MCF 10A (cell line): ENCODE data around the gene DIP2B. TPM values are rescaled to one million over a fixed set of nuclear protein-coding genes. Genes with fewer than 3 reads are reported as not detected.

ENCODE experiments used
- BruUV-seq: library from RNA; stranded (reverse); fragments of 400-500 nt; replicated peaks from 2 replicates; lab custom pipeline; 2021; lab: Mats Ljungman, UMichigan
- CTCF ChIA-PET: fragments of 300-600 bp; sonication (Branson Sonifier 250); formaldehyde crosslinking; extraction: SDS; loops from one replicate; lab custom pipeline; 2021; ENCODE audit warnings: antibody characterized with exemption, inconsistent platforms; lab: Yijun Ruan, JAX
- POLR2A ChIA-PET: fragments of 300-600, 350-650 bp; sonication (Branson Sonifier 250); formaldehyde crosslinking; extraction: SDS; loops from one replicate; lab custom pipeline; 2020; ENCODE audit warnings: antibody characterized with exemption, inconsistent platforms; lab: Yijun Ruan, JAX
- DNase-seq: peaks from one replicate; pipeline ENCODE4 v3.0.0-alpha.2; 2018; ENCODE audit not compliant: unreplicated experiment
- H3K27ac Mint-ChIP-seq: one replicate; pipeline ENCODE4 v1.8.0; 2022; ENCODE audit warnings: mild to moderate bottlenecking, low read depth, mixed read lengths; ENCODE audit not compliant: unreplicated experiment
- H3K27me3 Mint-ChIP-seq: one replicate; pipeline ENCODE4 v1.8.0; 2022; ENCODE audit warnings: mixed read lengths; ENCODE audit not compliant: insufficient read depth, unreplicated experiment
- H3K36me3 Mint-ChIP-seq: one replicate; pipeline ENCODE4 v1.8.0; 2022; ENCODE audit warnings: mild to moderate bottlenecking, moderate library complexity, mixed read lengths; ENCODE audit not compliant: insufficient read depth, unreplicated experiment
- H3K4me1 Mint-ChIP-seq: one replicate; pipeline ENCODE4 v1.8.0; 2022; ENCODE audit warnings: mixed read lengths; ENCODE audit not compliant: insufficient read depth, unreplicated experiment
- H3K4me3 Mint-ChIP-seq: one replicate; pipeline ENCODE4 v1.8.0; 2022; ENCODE audit warnings: mild to moderate bottlenecking, moderate library complexity, mixed read lengths; ENCODE audit not compliant: unreplicated experiment
- H3K9me3 Mint-ChIP-seq: one replicate; pipeline ENCODE4 v1.8.0; 2022; ENCODE audit warnings: mixed read lengths; ENCODE audit not compliant: unreplicated experiment
- intact Hi-C: fragments of 100-400 bp; cut with micrococcal nuclease; formaldehyde crosslinking; loops from 2 replicates; pipeline ENCODE4 v1.14.1; 2022
- total RNA-seq: library from RNA; stranded (reverse); gene quantifications from 2 replicates; pipeline ENCODE4 v1.2.3, GENCODE V29; 2022
- TF ChIP-seq, protein P1 (sequence below): fragments of 200-600 bp; IDR thresholded peaks from one replicate; pipeline ENCODE4 v1.8.0; 2022; ENCODE audit warnings: antibody characterized with exemption, mild to moderate bottlenecking; ENCODE audit not compliant: unreplicated experiment

DIP2B gene
- total RNA-seq, 1 experiment from 2014 or later, result 18.8 TPM

DNA sequence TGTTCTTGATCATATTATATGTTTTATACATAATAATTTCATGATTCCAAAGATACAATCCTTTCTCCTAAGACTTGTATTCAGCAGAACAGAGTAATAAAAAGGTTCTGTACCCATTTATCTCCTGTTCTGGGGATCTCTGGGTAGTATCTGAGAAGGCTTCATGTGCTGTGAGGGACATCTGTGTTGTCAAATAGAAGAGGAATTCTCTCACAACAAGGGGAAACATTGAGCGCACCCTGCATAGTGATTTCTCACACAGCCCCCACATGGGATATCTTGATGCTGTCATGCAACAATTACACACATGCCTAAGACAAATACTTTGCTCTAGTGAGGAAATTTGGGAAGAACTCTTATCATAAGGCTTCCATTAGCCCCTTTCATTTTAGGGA is 157.3 kb downstream of the DIP2B start:
- CTCF ChIA-PET, result no interaction called here
- no TSS peak for BruUV-seq
- Mint-ChIP-seq H3K27me3 (no peaks in the 10 kb centered on the region), H3K9me3 (no peaks in the 10 kb centered on the region), H3K36me3 (peaks cover 16% of the 10 kb centered on the region), H3K27ac (no peak overlapping the region), H3K4me3 (no peak overlapping the region), H3K4me1 (peaks cover 13% of the 10 kb centered on the region)
- DNase-seq, result no peak
- TF ChIP-seq, protein P1, sequence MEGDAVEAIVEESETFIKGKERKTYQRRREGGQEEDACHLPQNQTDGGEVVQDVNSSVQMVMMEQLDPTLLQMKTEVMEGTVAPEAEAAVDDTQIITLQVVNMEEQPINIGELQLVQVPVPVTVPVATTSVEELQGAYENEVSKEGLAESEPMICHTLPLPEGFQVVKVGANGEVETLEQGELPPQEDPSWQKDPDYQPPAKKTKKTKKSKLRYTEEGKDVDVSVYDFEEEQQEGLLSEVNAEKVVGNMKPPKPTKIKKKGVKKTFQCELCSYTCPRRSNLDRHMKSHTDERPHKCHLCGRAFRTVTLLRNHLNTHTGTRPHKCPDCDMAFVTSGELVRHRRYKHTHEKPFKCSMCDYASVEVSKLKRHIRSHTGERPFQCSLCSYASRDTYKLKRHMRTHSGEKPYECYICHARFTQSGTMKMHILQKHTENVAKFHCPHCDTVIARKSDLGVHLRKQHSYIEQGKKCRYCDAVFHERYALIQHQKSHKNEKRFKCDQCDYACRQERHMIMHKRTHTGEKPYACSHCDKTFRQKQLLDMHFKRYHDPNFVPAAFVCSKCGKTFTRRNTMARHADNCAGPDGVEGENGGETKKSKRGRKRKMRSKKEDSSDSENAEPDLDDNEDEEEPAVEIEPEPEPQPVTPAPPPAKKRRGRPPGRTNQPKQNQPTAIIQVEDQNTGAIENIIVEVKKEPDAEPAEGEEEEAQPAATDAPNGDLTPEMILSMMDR, result no peak
- POLR2A ChIA-PET, result interaction anchor here (0.6 kb wide), 1 partner anchor 155 kb away, joined by 5 read pairs; no protein-coding TSS in a partner anchor
- intact Hi-C loops, result no loop called here

DNA sequence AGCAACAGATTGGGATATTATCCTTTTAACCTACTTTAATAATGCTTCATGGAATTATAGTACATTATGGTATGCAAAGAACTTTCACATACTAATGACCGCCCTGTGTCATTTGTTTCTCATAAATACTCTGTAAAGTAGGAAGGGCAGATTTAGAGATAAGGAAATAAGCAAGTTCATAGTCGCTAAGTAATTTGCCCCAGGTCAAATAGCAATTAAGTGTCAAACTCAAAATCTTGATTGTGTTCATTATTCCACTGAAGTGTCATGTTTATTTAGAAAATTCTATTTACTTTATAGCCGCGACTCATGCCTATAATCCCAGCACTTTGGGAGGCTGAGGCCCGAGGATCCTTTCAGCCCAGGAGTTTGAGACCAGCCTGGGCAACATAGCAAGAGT is 160.4 kb downstream of the DIP2B start:
- Mint-ChIP-seq H3K4me1 (peaks cover 6% of the 10 kb centered on the region), H3K36me3 (peaks cover 6% of the 10 kb centered on the region), H3K9me3 (no peaks in the 10 kb centered on the region), H3K27ac (no peak overlapping the region), H3K4me3 (no peak overlapping the region), H3K27me3 (no peaks in the 10 kb centered on the region)
- TF ChIP-seq, protein P1, result no peak
- no TSS peak for BruUV-seq
- DNase-seq, result no peak
- POLR2A ChIA-PET, result interaction anchor here (0.8 kb wide), 1 partner anchor 159 kb away, joined by 3 read pairs; no protein-coding TSS in a partner anchor
- intact Hi-C loops, result no loop called here
- CTCF ChIA-PET, result no interaction called here

DNA sequence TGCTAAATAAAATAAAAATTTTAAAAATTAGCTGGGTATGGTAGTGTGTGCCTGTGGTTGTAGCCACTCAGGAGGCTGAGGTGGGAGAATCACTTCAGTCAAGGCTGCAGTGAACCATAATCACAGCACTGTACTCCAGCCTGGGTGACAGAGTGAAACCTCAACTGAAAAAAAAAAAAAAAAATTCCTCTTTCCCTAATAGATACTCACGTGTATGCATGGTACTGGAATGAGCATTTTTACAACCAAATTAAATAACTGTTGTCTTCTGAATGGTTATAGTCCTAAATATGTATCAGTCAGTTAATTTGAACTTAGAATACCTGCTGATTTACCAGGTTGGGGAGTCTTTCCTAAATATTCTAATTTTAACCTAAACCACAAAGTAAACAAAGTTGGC is 160.8 kb downstream of the DIP2B start:
- Mint-ChIP-seq H3K4me3 (no peak overlapping the region), H3K36me3 (peaks cover 6% of the 10 kb centered on the region), H3K27ac (no peak overlapping the region), H3K27me3 (no peaks in the 10 kb centered on the region), H3K4me1 (peaks cover 6% of the 10 kb centered on the region), H3K9me3 (no peaks in the 10 kb centered on the region)
- intact Hi-C loops, result no loop called here
- ChIA-PET POLR2A (no interaction called here), CTCF (interaction anchor here (0.5 kb wide), 1 partner anchor 516 kb away, joined by 3 read pairs; no protein-coding TSS in a partner anchor)
- BruUV-seq, result no TSS peak
- no peak for DNase-seq
- TF ChIP-seq, protein P1, result no peak

DNA sequence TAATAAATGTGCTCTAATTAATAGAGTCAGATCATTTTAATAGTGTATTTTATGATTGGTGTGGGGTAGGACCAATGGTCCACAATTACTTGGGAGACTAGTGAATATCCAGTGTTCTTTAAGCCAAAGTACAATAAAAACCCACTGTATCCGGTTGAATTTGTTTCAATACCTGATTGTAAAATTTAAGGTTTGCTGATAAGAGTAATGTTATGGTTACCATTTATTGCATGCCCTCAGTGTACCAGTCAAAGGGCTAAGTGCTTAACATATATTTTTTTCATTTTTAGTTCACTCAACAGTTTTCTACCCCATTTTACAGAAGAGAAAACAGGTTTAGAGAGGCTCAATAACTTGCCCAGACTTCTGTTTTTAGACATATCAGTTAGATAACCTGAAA is 161.2 kb downstream of the DIP2B start:
- H3K9me3 Mint-ChIP-seq, result no peaks in the 10 kb centered on the region
- H3K36me3 Mint-ChIP-seq, result peaks cover 5% of the 10 kb centered on the region
- BruUV-seq, result no TSS peak
- peaks cover 6% of the 10 kb centered on the region for H3K4me1 Mint-ChIP-seq
- TF ChIP-seq, protein P1, result no peak
- POLR2A ChIA-PET, result no interaction called here
- no peak overlapping the region for H3K27ac Mint-ChIP-seq
- intact Hi-C loops, result no loop called here
- CTCF ChIA-PET, result interaction anchor here (0.5 kb wide), 1 partner anchor 516 kb away, joined by 3 read pairs; no protein-coding TSS in a partner anchor
- DNase-seq, result no peak
- no peaks in the 10 kb centered on the region for H3K27me3 Mint-ChIP-seq
- no peak overlapping the region for H3K4me3 Mint-ChIP-seq
